Mesendoderm (in vitro differentiated cells): ENCODE data around the gene FZD4.

Experiments
- DNase-seq: peaks from one replicate; pipeline ENCODE4 v3.0.0; 2013
- H2AK5ac ChIP-seq: 2 replicates; pipeline ENCODE4 v1.6.1; 2013; ENCODE audit warnings: low read length, inconsistent platforms
- H2BK120ac ChIP-seq: 2 replicates; pipeline ENCODE4 v1.6.1; 2013; ENCODE audit warnings: low read depth, mild to moderate bottlenecking, low read length, moderate library complexity, mixed read lengths
- H2BK15ac ChIP-seq: replicated peaks from 2 replicates; pipeline ENCODE4 v1.6.1; 2013; ENCODE audit warnings: low read depth, mild to moderate bottlenecking, moderate library complexity
- H2BK5ac ChIP-seq: 2 replicates; pipeline ENCODE4 v1.6.1; 2013; ENCODE audit warnings: low read length, inconsistent platforms
- H3K18ac ChIP-seq: 2 replicates; pipeline ENCODE4 v1.6.1; 2013; ENCODE audit warnings: mild to moderate bottlenecking, low read length, mixed read lengths
- H3K23ac ChIP-seq: one replicate; pipeline ENCODE4 v1.6.1; 2013; ENCODE audit warnings: low read length
- H3K27ac ChIP-seq: 2 replicates; pipeline ENCODE4 v1.5.1; 2013; ENCODE audit warnings: low read depth, mild to moderate bottlenecking, inconsistent platforms, low read length, moderate library complexity
- H3K27me3 ChIP-seq: 2 replicates; pipeline ENCODE4 v1.6.1; 2013; ENCODE audit warnings: low read length, control low read depth, mild to moderate bottlenecking, inconsistent platforms; ENCODE audit not compliant: insufficient read depth, poor library complexity
- H3K36me3 ChIP-seq: 2 replicates; pipeline ENCODE4 v1.6.1; 2013; ENCODE audit warnings: low read length, inconsistent platforms; ENCODE audit not compliant: control insufficient read depth, insufficient read depth
- H3K4ac ChIP-seq: one replicate; pipeline ENCODE4 v1.6.1; 2013; ENCODE audit warnings: low read depth, mild to moderate bottlenecking, low read length, moderate library complexity
- H3K4me1 ChIP-seq: 2 replicates; pipeline ENCODE4 v1.6.1; 2013; ENCODE audit warnings: low read depth, low read length, inconsistent platforms; ENCODE audit not compliant: control insufficient read depth
- H3K4me2 ChIP-seq: 2 replicates; pipeline ENCODE4 v1.6.1; 2013; ENCODE audit warnings: low read length
- H3K4me3 ChIP-seq: 2 replicates; pipeline ENCODE4 v1.5.1; 2013; ENCODE audit warnings: mild to moderate bottlenecking, low read length
- H3K56ac ChIP-seq: one replicate; pipeline ENCODE4 v1.6.1; 2013; ENCODE audit warnings: low read length
- H3K79me1 ChIP-seq: 2 replicates; pipeline ENCODE4 v1.6.1; 2013; ENCODE audit warnings: low read length, inconsistent platforms
- H3K79me2 ChIP-seq: 2 replicates; pipeline ENCODE4 v1.6.1; 2013; ENCODE audit warnings: mild to moderate bottlenecking, low read length; ENCODE audit not compliant: control insufficient read depth, insufficient read depth
- H3K9ac ChIP-seq: 2 replicates; pipeline ENCODE4 v1.6.1; 2013; ENCODE audit warnings: low read length, inconsistent platforms
- H4K5ac ChIP-seq: one replicate; pipeline ENCODE4 v1.6.1; 2013; ENCODE audit warnings: low read length
- H4K8ac ChIP-seq: one replicate; pipeline ENCODE4 v1.6.1; 2013; ENCODE audit warnings: low read depth, mild to moderate bottlenecking, control low read depth, low read length, moderate library complexity
- WGBS: extraction: QIAGEN DNeasy Blood & Tissue Kit; methylation state at CpG from one replicate; pipeline ENCODE4 v1.1.7; 2013; ENCODE audit warnings: low lambda C conversion rate, missing lambda C conversion rate; ENCODE audit not compliant: insufficient coverage; ENCODE audit errors: extremely low coverage; 5-methylcytosine and 5-hydroxymethylcytosine counted together

Gene FZD4

GRCh38 chr11:86912238-86912637 is 43.0 kb downstream of the FZD4 start:
- no peak overlapping the region for H3K4ac ChIP-seq
- H3K27ac ChIP-seq, result no peak overlapping the region
- no peak overlapping the region for H4K8ac ChIP-seq
- H3K79me1 ChIP-seq, result no peaks in the 10 kb centered on the region
- H3K56ac ChIP-seq, result no peak overlapping the region
- no peaks in the 10 kb centered on the region for H3K4me1 ChIP-seq
- no peak overlapping the region for H2BK15ac ChIP-seq
- H4K5ac ChIP-seq, result no peak overlapping the region
- H3K79me2 ChIP-seq, result no peaks in the 10 kb centered on the region
- no peak overlapping the region for H2BK5ac ChIP-seq
- H3K27me3 ChIP-seq, result no peaks in the 10 kb centered on the region
- no peak overlapping the region for H3K4me2 ChIP-seq
- no peak overlapping the region for H3K4me3 ChIP-seq
- WGBS, result no CpG with 5 or more reads among the region's 1 CpG
- no peak overlapping the region for H2BK120ac ChIP-seq
- H2AK5ac ChIP-seq, result no peak overlapping the region
- no peak for DNase-seq
- no peaks in the 10 kb centered on the region for H3K36me3 ChIP-seq
- H3K18ac ChIP-seq, result no peak overlapping the region
- H3K23ac ChIP-seq, result no peak overlapping the region
- H3K9ac ChIP-seq, result no peak overlapping the region

- no peak overlapping the region for H3K56ac ChIP-seq
- no peaks in the 10 kb centered on the region for H3K27me3 ChIP-seq
- no peak overlapping the region for H3K4ac ChIP-seq
- H3K4me2 ChIP-seq, result no peak overlapping the region
- H2AK5ac ChIP-seq, result no peak overlapping the region
- H3K27ac ChIP-seq, result no peak overlapping the region
- H2BK5ac ChIP-seq, result no peak overlapping the region
- H3K18ac ChIP-seq, result no peak overlapping the region
- H2BK120ac ChIP-seq, result no peak overlapping the region
- no peak overlapping the region for H4K5ac ChIP-seq
- H3K4me3 ChIP-seq, result no peak overlapping the region
- H2BK15ac ChIP-seq, result no peak overlapping the region
- H3K9ac ChIP-seq, result no peak overlapping the region
- no CpG with 5 or more reads among the region's 3 CpGs for WGBS
- H3K4me1 ChIP-seq, result no peaks in the 10 kb centered on the region
- H4K8ac ChIP-seq, result no peak overlapping the region
- H3K23ac ChIP-seq, result no peak overlapping the region
- H3K79me2 ChIP-seq, result no peaks in the 10 kb centered on the region
- no peaks in the 10 kb centered on the region for H3K36me3 ChIP-seq
- DNase-seq, result no peak
- H3K79me1 ChIP-seq, result no peaks in the 10 kb centered on the region
Measured at GRCh38 chr11:86910592-86910991, 44.6 kb downstream of the FZD4 start.

DNA sequence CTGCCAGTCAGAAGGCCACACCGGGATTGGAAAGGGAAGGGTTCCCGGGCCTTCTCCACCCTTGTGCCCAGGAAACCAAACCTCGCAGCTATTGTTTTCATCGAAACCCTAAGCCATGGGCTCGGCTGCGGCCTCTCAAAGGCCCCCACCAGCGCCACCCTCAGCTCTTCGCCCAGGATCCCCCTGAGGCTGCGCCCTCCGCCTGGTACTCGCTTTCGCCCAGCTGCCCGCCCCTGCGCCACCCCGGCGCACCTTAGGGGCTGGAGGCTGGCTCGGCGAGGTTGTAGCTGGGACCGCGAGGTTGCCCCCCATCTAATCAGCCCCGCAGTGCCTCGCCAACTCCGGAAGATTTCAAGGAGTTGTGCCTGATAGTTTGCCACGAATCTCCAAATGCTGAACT is 49.0 kb downstream of the FZD4 start:
- no peaks in the 10 kb centered on the region for H3K79me2 ChIP-seq
- H2AK5ac ChIP-seq, result no peak overlapping the region
- no peak overlapping the region for H3K4me3 ChIP-seq
- no peak overlapping the region for H3K9ac ChIP-seq
- no peaks in the 10 kb centered on the region for H3K4me1 ChIP-seq
- no peak overlapping the region for H3K18ac ChIP-seq
- H3K36me3 ChIP-seq, result no peaks in the 10 kb centered on the region
- no peak overlapping the region for H2BK15ac ChIP-seq
- no peak overlapping the region for H3K56ac ChIP-seq
- no peak for DNase-seq
- H2BK120ac ChIP-seq, result no peak overlapping the region
- no CpG with 5 or more reads among the region's 24 CpGs for WGBS
- no peak overlapping the region for H3K23ac ChIP-seq
- H3K4me2 ChIP-seq, result no peak overlapping the region
- H4K5ac ChIP-seq, result no peak overlapping the region
- H3K27me3 ChIP-seq, result no peaks in the 10 kb centered on the region
- no peak overlapping the region for H3K27ac ChIP-seq
- H3K4ac ChIP-seq, result no peak overlapping the region
- H4K8ac ChIP-seq, result no peak overlapping the region
- H2BK5ac ChIP-seq, result no peak overlapping the region
- H3K79me1 ChIP-seq, result no peaks in the 10 kb centered on the region

DNA sequence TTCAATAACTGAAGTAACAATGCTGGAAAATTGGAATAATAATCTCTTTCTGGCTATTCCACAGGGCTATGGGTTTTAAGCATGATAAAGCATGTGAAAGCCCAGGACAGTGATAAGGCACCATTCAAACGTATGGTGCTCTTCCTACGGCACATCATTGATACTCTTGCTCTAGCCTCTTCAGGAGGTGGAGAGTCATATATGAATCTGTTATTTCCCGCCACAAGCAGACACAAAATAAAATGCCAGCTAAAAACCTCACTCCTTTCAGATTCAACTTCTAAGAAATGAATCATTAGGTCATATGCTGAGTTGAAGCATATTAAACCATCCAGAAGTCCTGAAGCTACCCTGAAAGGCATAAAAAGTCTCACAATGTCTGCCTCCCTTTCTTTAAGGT is 49.9 kb downstream of the FZD4 start:
- Histone ChIP-seq H3K4me2 (no peak overlapping the region), H2BK15ac (no peak overlapping the region), H3K36me3 (no peaks in the 10 kb centered on the region), H2AK5ac (no peak overlapping the region), H3K9ac (no peak overlapping the region), H2BK5ac (no peak overlapping the region), H3K79me2 (no peaks in the 10 kb centered on the region), H4K5ac (no peak overlapping the region), H3K27me3 (no peaks in the 10 kb centered on the region), H3K56ac (no peak overlapping the region), H3K18ac (no peak overlapping the region), H3K27ac (no peak overlapping the region), H3K4me1 (no peaks in the 10 kb centered on the region), H4K8ac (no peak overlapping the region), H3K79me1 (no peaks in the 10 kb centered on the region), H3K23ac (no peak overlapping the region), H3K4me3 (no peak overlapping the region), H3K4ac (no peak overlapping the region), H2BK120ac (no peak overlapping the region)
- DNase-seq, result no peak
- WGBS, result no CpG with 5 or more reads among the region's 3 CpGs

GRCh38 chr11:86904001-86904400 is 51.2 kb downstream of the FZD4 start:
- Histone ChIP-seq H3K4me1 (no peaks in the 10 kb centered on the region), H3K27me3 (no peaks in the 10 kb centered on the region), H3K4me2 (no peak overlapping the region), H4K5ac (no peak overlapping the region), H2BK120ac (no peak overlapping the region), H3K9ac (no peak overlapping the region), H3K36me3 (no peaks in the 10 kb centered on the region), H3K4ac (no peak overlapping the region), H4K8ac (no peak overlapping the region), H3K79me1 (no peaks in the 10 kb centered on the region), H3K4me3 (no peak overlapping the region), H3K23ac (no peak overlapping the region), H3K79me2 (no peaks in the 10 kb centered on the region), H2BK15ac (no peak overlapping the region), H3K18ac (no peak overlapping the region), H3K56ac (no peak overlapping the region), H2BK5ac (no peak overlapping the region), H3K27ac (no peak overlapping the region), H2AK5ac (no peak overlapping the region)
- WGBS, result no CpG with 5 or more reads among the region's 2 CpGs
- DNase-seq, result no peak

- Histone ChIP-seq H3K18ac (no peak overlapping the region), H3K56ac (no peak overlapping the region), H2AK5ac (no peak overlapping the region)
Measured at GRCh38 chr11:86902345-86902744, 52.9 kb downstream of the FZD4 start.

More at GRCh38 chr11:86902345-86902744, 52.9 kb downstream of the FZD4 start:
- Histone ChIP-seq H3K4me2 (no peak overlapping the region), H2BK5ac (no peak overlapping the region), H3K9ac (no peak overlapping the region), H3K27me3 (no peaks in the 10 kb centered on the region), H2BK120ac (no peak overlapping the region), H4K8ac (no peak overlapping the region), H4K5ac (no peak overlapping the region), H3K4ac (no peak overlapping the region), H3K79me2 (no peaks in the 10 kb centered on the region), H2BK15ac (no peak overlapping the region), H3K79me1 (no peaks in the 10 kb centered on the region), H3K4me3 (no peak overlapping the region), H3K27ac (no peak overlapping the region), H3K23ac (no peak overlapping the region), H3K36me3 (no peaks in the 10 kb centered on the region), H3K4me1 (no peaks in the 10 kb centered on the region)
- peak; percentile 48 for DNase-seq
- no CpG with 5 or more reads among the region's 1 CpG for WGBS
